ENCODE results near the gene TBC1D9. TPM values are rescaled to one million over a fixed set of nuclear protein-coding genes. Genes with fewer than 3 reads are reported as not detected.

Gene TBC1D9
- total RNA-seq, 4 donors from 2014 or later = 36.4 to 57.1 (median 43.8) TPM

GRCh38 chr4:140790171-140790570, 34.0 kb upstream of the TBC1D9 start:
- TF ChIP-seq CTCF (IDR thresholded peaks at IDR 0.05; ENCODE audit: low read depth) = no peak

- TF ChIP-seq CTCF (IDR thresholded peaks at IDR 0.05; ENCODE audit: low read depth) = no peak
Observed at GRCh38 chr4:140789759-140790158, 33.6 kb upstream of the TBC1D9 start.

- TF ChIP-seq CTCF (IDR thresholded peaks at IDR 0.05; ENCODE audit: low read depth) = no peak
Observed at GRCh38 chr4:140781596-140781995, 25.4 kb upstream of the TBC1D9 start.

GRCh38 chr4:140777894-140778293, 21.7 kb upstream of the TBC1D9 start:
- no peak for TF ChIP-seq CTCF (IDR thresholded peaks at IDR 0.05; ENCODE audit: low read depth)

GRCh38 chr4:140777386-140777785, 21.2 kb upstream of the TBC1D9 start:
- TF ChIP-seq CTCF (IDR thresholded peaks at IDR 0.05; ENCODE audit: low read depth) = no peak

GRCh38 chr4:140776556-140776955, 20.4 kb upstream of the TBC1D9 start:
- no peak for TF ChIP-seq CTCF (IDR thresholded peaks at IDR 0.05; ENCODE audit: low read depth)

- TF ChIP-seq CTCF (IDR thresholded peaks at IDR 0.05; ENCODE audit: low read depth) = no peak
Observed at GRCh38 chr4:140774956-140775355, 18.8 kb upstream of the TBC1D9 start.

Measured in subcutaneous adipose tissue (tissue), 4 donors.